HG03342 (cell line): Measurements from ENCODE around the gene COL4A3.

Experiments
- ATAC-seq: cut with Tn5 transposase; IDR thresholded peaks from one replicate; pipeline ENCODE4 v1.9.1; 2021; ENCODE audit warnings: mild to moderate bottlenecking, moderate library complexity; ENCODE audit not compliant: unreplicated experiment

Gene COL4A3

DNA sequence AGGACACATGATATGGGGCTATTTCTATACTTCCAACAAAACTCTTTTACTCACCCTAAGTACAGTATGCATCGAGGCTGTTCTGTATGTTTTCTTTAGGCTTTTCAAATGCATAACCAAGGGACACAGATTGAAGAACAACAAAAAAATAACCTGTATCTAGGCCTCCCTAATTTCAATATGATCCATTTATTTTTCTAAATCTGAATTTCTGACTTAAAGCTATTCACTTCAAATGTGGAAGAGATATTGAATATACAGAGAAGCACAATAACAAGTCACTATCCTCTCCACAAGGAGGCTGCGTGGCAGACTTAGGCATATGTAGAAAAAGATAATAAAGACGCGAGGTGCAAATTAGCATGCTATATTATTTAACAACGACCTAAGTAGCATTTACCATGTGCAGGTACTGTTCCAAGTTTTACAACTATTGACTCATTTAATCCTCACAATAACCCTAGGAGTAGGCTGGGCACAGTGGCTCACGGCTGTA, 121.4 kb downstream of the COL4A3 start:
- no peak for ATAC-seq

DNA sequence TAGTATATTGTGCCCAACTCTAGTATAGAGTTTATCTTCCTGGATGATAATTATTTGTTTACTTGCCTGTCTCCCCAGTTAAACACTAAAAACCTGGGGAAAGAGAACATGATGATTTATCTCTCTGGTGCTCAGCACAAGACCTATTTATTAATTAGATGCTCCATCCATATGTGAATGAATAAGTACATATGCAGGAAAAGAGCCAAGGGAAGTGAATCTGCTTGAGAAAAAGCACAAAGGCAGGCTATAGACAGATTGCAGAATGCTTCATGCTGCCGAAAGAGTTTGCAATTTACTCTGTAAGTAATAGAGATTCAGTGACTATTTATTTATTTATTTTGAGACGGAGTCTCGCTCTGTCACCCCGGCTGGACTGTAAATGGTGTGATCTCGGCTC, 123.3 kb downstream of the COL4A3 start:
- ATAC-seq = no peak

DNA sequence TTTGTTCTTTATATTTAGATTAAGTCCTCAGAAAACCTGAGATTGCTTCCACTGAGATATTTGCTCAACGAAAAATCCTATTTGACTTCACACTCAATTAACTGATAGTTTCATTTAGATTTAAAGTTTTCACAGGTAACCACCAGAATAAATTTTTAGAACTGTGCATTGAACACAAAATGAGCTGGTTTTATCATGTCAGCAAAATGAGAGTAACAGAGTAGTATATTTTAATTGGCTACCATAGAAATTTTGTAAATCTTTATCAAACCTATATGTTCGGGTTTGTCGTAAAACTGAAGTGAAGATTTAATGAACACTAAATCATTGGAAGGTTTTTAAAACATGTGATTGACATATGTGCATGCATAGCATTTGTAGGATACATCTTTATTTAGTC, 127.9 kb downstream of the COL4A3 start:
- no peak for ATAC-seq

DNA sequence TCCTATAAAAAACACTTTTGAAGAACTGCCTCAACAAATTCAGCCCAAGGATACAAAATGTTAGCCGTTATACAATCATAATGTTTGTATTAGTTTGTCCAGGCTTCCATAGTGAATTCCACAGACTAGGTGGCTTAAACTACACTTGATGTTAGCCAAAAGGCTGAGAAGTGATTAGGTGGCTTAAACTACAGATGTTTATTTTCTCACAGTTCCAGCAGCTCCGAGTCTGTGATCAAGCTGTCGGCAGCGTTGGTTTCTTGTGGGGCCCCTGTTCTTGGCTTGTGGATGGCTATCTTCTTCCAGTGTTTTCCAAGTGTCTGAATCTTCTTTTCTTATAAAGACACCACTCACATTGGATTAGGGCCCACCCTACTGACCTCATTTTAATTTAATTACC, 129.1 kb downstream of the COL4A3 start:
- ATAC-seq = no peak

DNA sequence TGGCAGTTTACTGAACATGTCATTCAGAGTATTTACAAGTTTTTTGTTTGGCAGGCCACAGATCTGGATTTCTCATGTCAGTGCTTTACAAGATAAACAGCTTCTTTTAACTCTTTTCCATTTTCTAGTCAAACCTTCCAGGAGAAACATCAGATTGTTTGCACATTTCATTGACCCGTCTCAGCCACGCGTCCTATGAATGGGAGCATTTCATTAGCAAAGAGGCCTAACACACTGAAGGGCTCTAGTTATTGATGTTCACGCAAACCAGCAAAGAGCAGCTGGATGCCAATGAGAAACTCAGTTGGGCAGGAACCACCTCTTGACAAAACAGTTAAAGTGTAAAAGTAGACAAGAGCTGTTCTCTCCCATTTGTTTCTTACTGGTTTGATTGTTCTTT, 131.4 kb downstream of the COL4A3 start:
- ATAC-seq = no peak

DNA sequence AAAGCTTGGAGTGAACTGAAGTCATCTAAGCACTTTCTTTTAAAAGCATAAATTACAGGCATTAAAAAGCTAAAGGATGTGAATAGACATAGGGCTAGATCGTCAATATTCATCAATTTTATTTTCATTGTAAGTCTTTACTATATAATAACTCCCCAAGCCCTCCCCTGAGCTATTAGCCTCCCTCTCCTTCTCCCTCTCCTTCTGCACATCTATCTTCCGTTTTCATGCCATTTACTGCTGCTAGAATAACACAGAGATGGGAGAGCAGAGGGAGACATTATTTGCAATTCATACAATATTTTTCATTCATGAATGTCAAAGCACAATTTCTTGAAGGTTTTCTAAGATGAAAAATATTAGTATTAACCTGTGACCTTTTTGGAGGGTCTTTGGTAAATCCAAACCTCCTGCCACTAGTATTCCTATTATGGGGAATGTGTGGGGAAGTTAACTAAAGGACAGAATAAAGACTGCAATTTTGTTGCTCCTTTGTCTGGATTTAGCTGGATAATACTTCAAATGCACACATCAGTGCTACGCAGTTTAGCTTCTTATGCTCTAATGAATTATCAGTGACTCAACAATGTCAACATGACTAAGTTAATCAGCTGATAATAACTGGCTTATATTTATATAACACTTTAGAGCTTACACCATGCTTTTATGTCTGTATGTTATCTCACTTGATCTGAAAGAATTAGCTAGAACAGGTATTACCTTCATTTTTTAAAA, 132.4 kb downstream of the COL4A3 start:
- ATAC-seq = no peak

DNA sequence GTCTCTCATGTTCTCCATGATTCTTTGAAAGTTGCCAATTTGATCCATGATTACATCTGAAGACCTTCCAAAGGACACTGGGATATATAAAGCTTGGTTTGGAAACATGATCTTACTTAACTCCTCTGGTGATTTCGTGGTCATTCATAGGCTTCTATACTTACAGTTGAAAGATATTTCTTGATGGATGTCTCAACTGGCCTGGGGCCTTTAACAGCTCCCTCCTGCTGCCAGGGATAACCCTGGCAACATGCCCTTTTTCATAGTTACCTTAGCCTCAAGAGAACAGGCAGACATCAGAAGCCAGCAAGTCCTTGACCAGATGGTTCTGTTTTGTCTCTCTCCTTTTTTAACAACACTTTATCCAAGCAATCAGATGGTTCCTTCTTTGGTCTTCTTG, 137.1 kb downstream of the COL4A3 start:
- no peak for ATAC-seq

DNA sequence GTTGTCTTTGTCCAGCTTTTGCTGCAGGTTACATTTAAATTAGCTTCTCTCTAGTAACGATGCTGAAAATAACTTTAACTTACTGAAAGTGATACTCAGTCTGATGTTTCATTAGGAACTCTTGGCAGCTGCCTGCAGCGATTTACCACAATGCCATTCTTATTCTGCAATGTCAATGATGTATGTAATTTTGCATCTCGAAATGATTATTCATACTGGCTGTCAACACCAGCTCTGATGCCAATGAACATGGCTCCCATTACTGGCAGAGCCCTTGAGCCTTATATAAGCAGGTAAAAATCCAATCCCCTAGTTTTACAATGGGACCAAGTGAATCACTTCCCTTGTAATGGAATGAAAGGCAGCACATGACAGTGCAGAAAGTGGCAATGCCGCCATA, 144.4 kb downstream of the COL4A3 start:
- ATAC-seq = peak; percentile 90

DNA sequence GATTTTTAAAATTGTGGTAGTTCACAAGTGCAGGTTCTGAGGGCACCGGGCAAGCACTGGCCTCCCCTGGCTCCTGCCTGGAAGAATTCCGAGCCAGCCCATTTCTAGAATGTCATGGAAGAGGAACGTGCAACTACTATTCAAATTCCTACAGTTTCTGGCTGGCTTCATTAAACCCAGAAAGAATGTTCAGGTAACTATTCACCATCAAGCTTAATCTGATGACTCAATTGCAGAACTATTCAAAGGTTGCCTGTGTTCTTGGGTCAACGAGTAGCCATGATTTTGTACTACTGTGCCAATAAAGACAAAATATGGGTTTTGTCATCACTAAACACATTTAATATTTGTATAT, 146.3 kb downstream of the COL4A3 start:
- no peak for ATAC-seq

DNA sequence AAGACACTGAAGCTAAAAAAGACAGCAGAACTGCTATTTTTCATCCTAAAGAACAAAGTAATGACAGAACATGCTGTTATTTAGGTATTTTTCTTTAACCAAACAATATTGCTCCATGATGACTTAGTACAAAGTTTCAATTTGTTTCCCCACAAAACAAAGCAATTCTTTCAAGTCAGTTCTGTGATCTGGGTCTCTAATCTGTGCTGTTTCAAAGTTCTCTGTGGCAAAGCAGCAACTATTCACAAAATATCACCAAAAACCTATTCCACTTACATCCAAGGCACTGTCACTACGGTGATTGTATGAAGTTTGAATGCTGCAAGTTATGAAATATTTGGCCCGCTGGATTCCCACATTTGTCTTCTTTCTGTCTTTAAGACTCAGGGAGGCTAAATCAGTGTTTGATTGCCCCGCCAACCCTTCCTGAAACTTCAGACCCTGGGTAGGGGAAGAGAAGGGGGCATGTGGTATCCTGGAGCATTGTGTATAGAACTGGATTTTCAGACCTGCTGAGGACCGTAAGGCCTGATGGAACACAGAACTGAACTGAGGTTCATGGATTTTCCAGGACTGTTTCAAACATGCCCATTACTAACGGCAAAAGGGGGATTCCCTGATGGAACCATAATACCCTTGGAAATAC, 147.6 kb downstream of the COL4A3 start:
- ATAC-seq = no peak

DNA sequence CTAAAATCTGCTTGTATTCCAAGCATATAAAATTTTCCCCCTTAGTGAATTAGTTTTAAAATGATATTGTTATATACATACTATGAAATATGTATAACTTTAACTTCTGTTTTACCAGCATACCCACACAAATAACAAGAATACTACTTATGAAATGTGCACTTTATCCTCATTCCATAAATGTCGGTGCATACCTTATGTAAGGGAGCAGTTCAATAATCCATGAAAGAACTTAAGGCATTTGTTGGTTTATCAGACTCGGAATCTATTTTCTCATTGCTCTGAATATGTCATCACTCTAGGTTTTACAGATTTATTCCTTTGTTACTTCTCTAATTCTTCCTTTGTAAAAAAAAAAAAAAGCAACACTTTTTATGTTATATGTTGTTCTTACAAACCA, 148.2 kb downstream of the COL4A3 start:
- no peak for ATAC-seq

GRCh38 chr2:227313310-227313709, 148.9 kb downstream of the COL4A3 start:
- ATAC-seq = no peak

- ATAC-seq = no peak
These were observed 153.4 kb downstream of the COL4A3 start for GRCh38 chr2:227317834-227318233.

GRCh38 chr2:227320305-227321094, 156.1 kb downstream of the COL4A3 start:
- ATAC-seq = no peak

DNA sequence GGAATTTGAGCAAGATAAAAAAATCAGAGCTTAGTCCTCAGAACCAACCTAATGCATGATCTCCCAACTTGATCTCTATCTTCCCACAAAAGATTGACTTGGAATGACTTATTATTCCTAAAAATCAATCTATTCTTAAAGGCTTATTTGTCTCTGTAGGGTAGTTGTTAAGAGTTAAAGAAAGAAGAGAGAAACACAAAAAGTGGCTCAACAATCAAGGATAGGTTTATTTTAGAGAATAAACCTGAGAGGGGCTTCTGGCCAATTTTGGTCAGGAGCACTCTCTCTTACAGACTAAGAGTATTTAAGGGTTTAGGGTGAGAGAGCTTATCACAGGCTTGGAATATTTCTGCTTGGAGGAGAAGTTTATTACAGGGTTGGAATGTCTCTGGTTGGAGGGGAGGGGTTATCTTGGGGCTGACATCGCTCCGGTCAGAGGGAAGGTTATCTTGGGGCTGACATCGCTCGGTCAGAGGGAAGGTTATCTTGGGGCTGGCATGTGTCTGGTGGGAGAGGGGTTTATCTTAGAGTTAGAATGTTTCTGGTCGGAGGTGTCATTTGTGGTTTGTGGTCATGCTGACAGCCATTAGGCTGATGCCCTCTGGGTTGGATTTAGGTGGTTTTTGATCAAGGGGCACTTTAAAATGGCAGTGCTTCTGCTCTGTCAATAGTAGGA, 158.2 kb downstream of the COL4A3 start:
- no peak for ATAC-seq

DNA sequence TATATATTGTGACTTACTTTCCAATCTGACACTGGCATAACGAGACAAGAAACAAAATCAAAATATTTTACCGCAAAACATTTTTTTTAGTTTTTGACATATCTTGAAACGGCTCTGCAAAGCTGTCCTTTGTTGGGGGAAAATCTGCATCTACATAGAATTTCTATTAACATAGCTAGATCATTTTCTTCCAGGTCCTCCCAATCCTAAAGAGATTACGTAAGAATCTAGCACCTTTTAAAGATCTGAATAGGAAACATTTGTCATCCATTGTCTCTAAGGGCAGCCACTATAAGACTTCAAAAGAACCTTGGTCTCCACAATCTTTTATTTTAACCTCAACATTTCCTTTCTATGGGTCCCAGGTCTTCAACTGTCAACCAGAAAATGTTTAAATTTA, 159.4 kb downstream of the COL4A3 start:
- no peak for ATAC-seq

GRCh38 chr2:227324642-227324994, 160.2 kb downstream of the COL4A3 start:
- ATAC-seq = no peak

GRCh38 chr2:227324995-227325838, 160.8 kb downstream of the COL4A3 start, which contains the start of gene MFF:
Gene MFF, plus strand, starts transcription at chr2:227325251. Its CDS starts 5,415 bp downstream, at chr2:227330666.
- peak; percentile 97 for ATAC-seq

GRCh38 chr2:227325839-227326195, 161.4 kb downstream of the COL4A3 start:
- peak; percentile 5 for ATAC-seq

- no peak for ATAC-seq
These were observed 162.4 kb downstream of the COL4A3 start for GRCh38 chr2:227326783-227327182.
